Ishikawa (cell line): ENCODE data around the gene GCH1.
A peak's percentile ranks its signal among the peaks of the same experiment; 100 is the strongest.

Experiments
- CEBPB ChIP-seq: IDR thresholded peaks from 2 replicates; pipeline ENCODE4 v1.6.1; 2012
- EP300 ChIP-seq: IDR thresholded peaks from 2 replicates; pipeline ENCODE4 v1.6.1; 2012; ENCODE audit warnings: borderline replicate concordance
- RAD21 ChIP-seq: IDR thresholded peaks from 2 replicates; pipeline ENCODE4 v1.6.1; 2012; ENCODE audit warnings: low read depth
- TAF1 ChIP-seq: IDR thresholded peaks from 2 replicates; pipeline ENCODE4 v1.6.1; 2012; ENCODE audit warnings: low read depth, mild to moderate bottlenecking

- TF ChIP-seq RAD21: peak; percentile 35; the same call in 1 of the 2 replicates
- no peak for TF ChIP-seq CEBPB
- TF ChIP-seq TAF1: no peak
- no peak for TF ChIP-seq EP300
Observed at GRCh38 chr14:54893151-54893760, 9.4 kb downstream of the GCH1 start.
